Mesendoderm (in vitro differentiated cells): ENCODE measurements around the gene S100A8.
A peak's percentile ranks its signal among the peaks of the same experiment; 100 is the strongest.

Experiments
- DNase-seq: peaks from one replicate; pipeline ENCODE4 v3.0.0; 2013
- H2AK5ac ChIP-seq: 2 replicates; pipeline ENCODE4 v1.6.1; 2013; ENCODE audit warnings: low read length, inconsistent platforms
- H2BK120ac ChIP-seq: 2 replicates; pipeline ENCODE4 v1.6.1; 2013; ENCODE audit warnings: low read depth, mild to moderate bottlenecking, low read length, moderate library complexity, mixed read lengths
- H2BK15ac ChIP-seq: replicated peaks from 2 replicates; pipeline ENCODE4 v1.6.1; 2013; ENCODE audit warnings: low read depth, mild to moderate bottlenecking, moderate library complexity
- H2BK5ac ChIP-seq: 2 replicates; pipeline ENCODE4 v1.6.1; 2013; ENCODE audit warnings: low read length, inconsistent platforms
- H3K18ac ChIP-seq: 2 replicates; pipeline ENCODE4 v1.6.1; 2013; ENCODE audit warnings: mild to moderate bottlenecking, low read length, mixed read lengths
- H3K23ac ChIP-seq: one replicate; pipeline ENCODE4 v1.6.1; 2013; ENCODE audit warnings: low read length
- H3K27ac ChIP-seq: 2 replicates; pipeline ENCODE4 v1.5.1; 2013; ENCODE audit warnings: low read depth, mild to moderate bottlenecking, inconsistent platforms, low read length, moderate library complexity
- H3K27me3 ChIP-seq: 2 replicates; pipeline ENCODE4 v1.6.1; 2013; ENCODE audit warnings: low read length, control low read depth, mild to moderate bottlenecking, inconsistent platforms; ENCODE audit not compliant: insufficient read depth, poor library complexity
- H3K36me3 ChIP-seq: 2 replicates; pipeline ENCODE4 v1.6.1; 2013; ENCODE audit warnings: low read length, inconsistent platforms; ENCODE audit not compliant: control insufficient read depth, insufficient read depth
- H3K4ac ChIP-seq: one replicate; pipeline ENCODE4 v1.6.1; 2013; ENCODE audit warnings: low read depth, mild to moderate bottlenecking, low read length, moderate library complexity
- H3K4me1 ChIP-seq: 2 replicates; pipeline ENCODE4 v1.6.1; 2013; ENCODE audit warnings: low read depth, low read length, inconsistent platforms; ENCODE audit not compliant: control insufficient read depth
- H3K4me2 ChIP-seq: 2 replicates; pipeline ENCODE4 v1.6.1; 2013; ENCODE audit warnings: low read length
- H3K4me3 ChIP-seq: 2 replicates; pipeline ENCODE4 v1.5.1; 2013; ENCODE audit warnings: mild to moderate bottlenecking, low read length
- H3K56ac ChIP-seq: one replicate; pipeline ENCODE4 v1.6.1; 2013; ENCODE audit warnings: low read length
- H3K79me1 ChIP-seq: 2 replicates; pipeline ENCODE4 v1.6.1; 2013; ENCODE audit warnings: low read length, inconsistent platforms
- H3K79me2 ChIP-seq: 2 replicates; pipeline ENCODE4 v1.6.1; 2013; ENCODE audit warnings: mild to moderate bottlenecking, low read length; ENCODE audit not compliant: control insufficient read depth, insufficient read depth
- H3K9ac ChIP-seq: 2 replicates; pipeline ENCODE4 v1.6.1; 2013; ENCODE audit warnings: low read length, inconsistent platforms
- H4K5ac ChIP-seq: one replicate; pipeline ENCODE4 v1.6.1; 2013; ENCODE audit warnings: low read length
- H4K8ac ChIP-seq: one replicate; pipeline ENCODE4 v1.6.1; 2013; ENCODE audit warnings: low read depth, mild to moderate bottlenecking, control low read depth, low read length, moderate library complexity
- WGBS: extraction: QIAGEN DNeasy Blood & Tissue Kit; methylation state at CpG from one replicate; pipeline ENCODE4 v1.1.7; 2013; ENCODE audit warnings: low lambda C conversion rate, missing lambda C conversion rate; ENCODE audit not compliant: insufficient coverage; ENCODE audit errors: extremely low coverage; 5-methylcytosine and 5-hydroxymethylcytosine counted together

S100A8 gene

DNA sequence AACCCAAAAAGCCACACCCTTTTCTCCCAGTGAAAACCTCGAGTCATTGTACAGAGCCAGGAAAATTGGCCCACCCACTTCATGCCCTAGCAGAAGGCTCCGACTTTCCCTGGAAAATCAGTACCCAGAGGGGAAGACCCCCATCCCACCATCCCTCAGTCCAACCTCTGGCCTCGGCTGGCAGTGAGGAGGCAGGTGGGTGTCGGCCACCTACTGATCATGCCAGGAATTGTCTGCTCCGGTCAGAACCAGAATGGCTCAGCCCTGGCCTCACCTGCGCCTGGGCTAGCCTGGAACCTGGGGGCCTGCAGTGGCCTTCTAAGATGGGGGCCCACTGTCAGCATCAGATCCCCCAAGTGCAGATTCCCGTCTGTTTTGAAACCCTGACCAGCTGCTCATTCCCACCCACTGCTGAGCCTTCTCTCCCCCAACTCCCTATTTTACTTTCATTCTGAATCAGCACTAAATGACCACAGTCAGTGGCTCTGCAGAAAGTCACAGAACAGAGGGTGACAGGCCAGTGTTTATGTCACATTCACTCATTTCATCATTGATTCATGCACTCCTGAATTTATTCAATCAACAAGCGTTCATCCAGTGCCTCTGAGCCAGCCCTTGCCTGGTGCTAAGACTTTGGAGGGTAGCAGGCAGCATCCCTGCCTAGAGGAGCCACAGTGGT, 36.2 kb downstream of the S100A8 start:
- no peak for DNase-seq
- H3K27me3 ChIP-seq = no peaks in the 10 kb centered on the region

DNA sequence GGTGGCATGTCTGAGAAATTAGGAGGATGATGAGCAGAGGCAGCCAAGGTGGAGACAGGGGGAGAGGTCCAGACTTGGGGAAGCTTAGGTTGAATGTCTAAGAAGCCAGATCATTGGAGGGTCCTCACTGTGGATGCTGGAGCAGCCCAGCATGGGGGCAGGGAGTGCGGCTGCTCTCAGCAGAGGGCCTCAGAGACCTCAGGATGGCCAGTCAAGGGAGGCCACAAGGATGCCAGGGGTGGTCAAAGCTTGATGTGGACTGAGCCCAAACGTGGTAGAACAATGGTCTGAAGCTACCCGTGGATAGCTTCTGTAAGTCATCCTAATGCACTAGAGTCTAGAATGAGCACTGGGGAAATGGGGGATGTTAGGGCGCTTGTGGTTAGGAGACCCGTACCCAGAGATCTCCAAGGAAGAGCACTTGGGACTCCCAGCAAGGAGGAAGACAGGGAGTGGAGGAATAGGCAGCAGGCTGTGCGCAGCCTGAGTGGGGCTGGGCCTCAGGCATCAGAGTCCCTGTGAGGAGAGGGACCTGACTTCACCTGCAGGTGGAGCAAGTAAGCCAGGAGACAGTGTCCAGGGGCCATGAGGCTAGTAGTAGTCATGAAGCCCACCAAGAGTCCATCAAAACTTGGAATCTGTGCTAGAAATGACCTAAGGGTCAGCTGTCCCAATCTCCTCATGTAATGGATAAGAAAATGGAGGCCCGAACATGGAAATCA, 37.5 kb downstream of the S100A8 start:
- Histone ChIP-seq H4K8ac (no peak overlapping the region), H4K5ac (no peak overlapping the region), H2BK5ac (no peak overlapping the region), H3K56ac (peak overlapping the region; percentile 22), H3K4me1 (no peaks in the 10 kb centered on the region), H2BK120ac (no peak overlapping the region), H3K79me2 (no peaks in the 10 kb centered on the region), H3K23ac (no peak overlapping the region), H3K9ac (no peak overlapping the region), H2BK15ac (no peak overlapping the region), H3K4me2 (no peak overlapping the region), H3K4me3 (no peak overlapping the region), H2AK5ac (no peak overlapping the region), H3K27ac (no peak overlapping the region), H3K79me1 (no peaks in the 10 kb centered on the region), H3K18ac (no peak overlapping the region), H3K27me3 (no peaks in the 10 kb centered on the region), H3K4ac (no peak overlapping the region), H3K36me3 (no peaks in the 10 kb centered on the region)
- peak; percentile 61 for DNase-seq
- no CpG with 5 or more reads among the region's 7 CpGs for WGBS

More for the DNA sequence above, 36.2 kb downstream of the S100A8 start:
- Histone ChIP-seq H3K4me2 (no peak overlapping the region), H3K23ac (no peak overlapping the region), H3K9ac (no peak overlapping the region), H3K4ac (no peak overlapping the region), H2AK5ac (no peak overlapping the region), H3K4me3 (no peak overlapping the region), H3K56ac (no peak overlapping the region), H2BK120ac (no peak overlapping the region), H3K36me3 (no peaks in the 10 kb centered on the region), H3K4me1 (no peaks in the 10 kb centered on the region), H3K79me2 (no peaks in the 10 kb centered on the region), H2BK15ac (no peak overlapping the region), H3K79me1 (no peaks in the 10 kb centered on the region), H3K27ac (no peak overlapping the region), H3K18ac (no peak overlapping the region), H2BK5ac (no peak overlapping the region), H4K5ac (no peak overlapping the region), H4K8ac (no peak overlapping the region)
- WGBS = no CpG with 5 or more reads among the region's 8 CpGs

DNA sequence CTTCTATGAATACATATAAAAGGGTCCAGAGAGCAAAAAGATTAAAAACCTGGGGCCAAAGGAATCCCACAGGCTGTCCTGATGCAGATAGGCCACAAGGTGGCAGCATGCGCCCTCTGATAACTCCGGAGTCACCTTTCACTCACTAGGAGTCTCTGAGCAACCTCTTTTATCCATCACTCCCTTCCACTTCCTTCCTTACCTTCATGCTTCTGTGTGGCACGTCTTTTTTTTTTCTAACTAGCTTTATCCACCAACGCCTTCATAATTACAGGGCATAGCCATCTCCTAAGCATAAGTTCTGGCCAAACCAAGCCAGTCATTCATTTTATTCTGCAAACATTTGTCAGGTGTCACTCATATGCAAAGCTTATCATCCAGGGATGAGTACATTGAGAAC, 38.4 kb downstream of the S100A8 start:
- Histone ChIP-seq H3K36me3 (no peaks in the 10 kb centered on the region), H4K8ac (no peak overlapping the region), H3K23ac (no peak overlapping the region), H4K5ac (no peak overlapping the region), H3K9ac (no peak overlapping the region), H3K56ac (no peak overlapping the region), H2BK15ac (no peak overlapping the region), H3K18ac (no peak overlapping the region), H2BK5ac (no peak overlapping the region), H3K27me3 (no peaks in the 10 kb centered on the region), H3K4me1 (no peaks in the 10 kb centered on the region), H3K4ac (no peak overlapping the region), H2BK120ac (no peak overlapping the region), H3K4me3 (no peak overlapping the region), H3K4me2 (no peak overlapping the region), H3K27ac (no peak overlapping the region), H3K79me2 (no peaks in the 10 kb centered on the region), H2AK5ac (no peak overlapping the region), H3K79me1 (no peaks in the 10 kb centered on the region)
- DNase-seq = peak; percentile 72
- WGBS = no CpG with 5 or more reads among the region's 4 CpGs

DNA sequence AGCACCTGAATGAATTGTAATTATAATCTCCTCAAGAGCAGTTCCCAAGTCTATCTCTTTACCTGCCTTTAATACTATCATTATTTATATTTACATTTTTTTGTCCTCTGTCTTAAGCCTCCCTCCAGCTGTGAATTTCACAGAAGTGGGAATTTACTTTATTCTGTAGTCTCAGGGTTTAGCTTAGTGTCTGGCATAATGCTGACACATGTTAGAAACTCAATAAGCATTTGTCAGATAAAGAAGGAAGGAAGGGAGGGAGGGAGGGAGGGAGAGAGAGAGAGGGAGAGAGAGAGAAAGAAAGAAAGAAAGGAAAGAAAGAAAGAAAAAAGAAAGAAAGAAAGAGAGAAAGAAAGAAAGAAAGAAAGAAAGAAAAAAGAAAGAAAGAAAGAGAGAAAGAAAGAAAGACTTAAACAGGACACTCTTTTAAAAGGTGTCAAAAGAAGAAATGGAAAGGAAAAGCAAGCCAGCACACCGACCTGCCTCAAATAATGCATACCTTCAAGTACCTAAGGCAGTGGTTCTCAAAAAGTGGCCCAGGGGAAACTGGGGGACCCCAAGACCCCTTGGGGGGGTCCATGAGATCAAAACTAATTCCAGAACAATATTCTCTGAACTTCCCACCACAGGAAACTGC, 40.4 kb downstream of the S100A8 start:
- H3K79me1 ChIP-seq = no peaks in the 10 kb centered on the region
- H3K4me2 ChIP-seq = no peak overlapping the region
- H3K4me3 ChIP-seq = no peak overlapping the region
- DNase-seq = no peak
- no peak overlapping the region for H2BK120ac ChIP-seq
- no peak overlapping the region for H3K18ac ChIP-seq
- H4K8ac ChIP-seq = no peak overlapping the region
- WGBS = no CpG with 5 or more reads among the region's 1 CpG
- no peak overlapping the region for H2AK5ac ChIP-seq
- H4K5ac ChIP-seq = no peak overlapping the region
- no peaks in the 10 kb centered on the region for H3K27me3 ChIP-seq
- no peak overlapping the region for H2BK15ac ChIP-seq
- no peak overlapping the region for H3K4ac ChIP-seq
- H2BK5ac ChIP-seq = no peak overlapping the region
- H3K56ac ChIP-seq = no peak overlapping the region
- no peak overlapping the region for H3K27ac ChIP-seq
- no peaks in the 10 kb centered on the region for H3K36me3 ChIP-seq
- H3K9ac ChIP-seq = no peak overlapping the region
- no peaks in the 10 kb centered on the region for H3K79me2 ChIP-seq
- H3K4me1 ChIP-seq = no peaks in the 10 kb centered on the region
- no peak overlapping the region for H3K23ac ChIP-seq

DNA sequence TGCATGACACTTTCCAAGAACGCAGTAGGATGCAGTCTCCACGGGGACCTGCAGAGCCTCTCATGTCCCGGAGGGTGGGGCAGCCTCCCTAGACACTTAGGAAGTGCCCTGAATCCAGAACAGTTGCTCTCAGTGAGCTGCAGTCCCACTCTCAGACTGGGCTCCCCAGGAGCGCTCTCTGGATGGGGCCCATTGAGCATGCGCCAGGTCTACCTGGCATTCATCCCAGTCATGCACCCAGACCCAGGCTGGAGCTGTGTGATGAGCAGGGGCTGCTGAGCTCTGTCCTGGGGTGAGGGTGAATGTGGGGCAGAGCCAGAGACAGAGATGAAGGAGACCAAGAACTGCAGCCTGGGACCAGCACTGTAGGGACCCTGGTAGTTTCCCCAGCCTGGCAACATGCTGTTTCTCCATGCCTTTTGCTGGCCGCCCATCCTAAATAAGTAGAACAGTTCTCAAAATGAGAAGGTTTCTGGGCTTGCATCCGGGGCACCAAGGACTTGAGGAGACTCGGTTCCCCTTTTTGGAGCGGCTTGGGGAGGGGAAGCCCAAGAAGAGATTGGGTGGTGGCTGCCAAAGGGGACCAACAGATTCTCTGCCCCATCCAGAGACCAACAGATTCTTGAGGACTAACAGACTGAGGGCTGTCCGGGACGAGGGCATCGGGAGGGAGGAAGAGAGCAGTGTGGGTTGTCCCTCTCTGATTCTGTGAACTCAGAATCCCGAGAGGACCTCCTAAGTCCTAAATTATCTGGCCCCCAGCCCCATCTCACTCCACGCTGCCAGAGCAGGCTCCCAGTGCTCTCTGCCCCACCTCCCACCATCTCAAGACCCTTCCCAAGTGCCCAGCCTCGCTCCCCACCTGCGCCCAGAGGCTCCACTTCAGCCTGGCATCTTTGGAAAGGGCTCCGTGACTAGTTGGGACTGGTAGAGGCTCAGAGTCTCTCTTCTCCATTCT, 41.2 kb downstream of the S100A8 start:
- H3K27me3 ChIP-seq = no peaks in the 10 kb centered on the region
- H3K56ac ChIP-seq = no peak overlapping the region
- no peak overlapping the region for H4K5ac ChIP-seq
- H3K27ac ChIP-seq = no peak overlapping the region
- no peaks in the 10 kb centered on the region for H3K36me3 ChIP-seq
- H3K4me1 ChIP-seq = no peaks in the 10 kb centered on the region
- H2BK5ac ChIP-seq = no peak overlapping the region
- H4K8ac ChIP-seq = no peak overlapping the region
- H2AK5ac ChIP-seq = no peak overlapping the region
- H3K79me2 ChIP-seq = no peaks in the 10 kb centered on the region
- no peak overlapping the region for H3K9ac ChIP-seq
- no peak overlapping the region for H3K4me3 ChIP-seq
- H3K4me2 ChIP-seq = no peak overlapping the region
- no peak overlapping the region for H2BK120ac ChIP-seq
- no peaks in the 10 kb centered on the region for H3K79me1 ChIP-seq
- H3K18ac ChIP-seq = no peak overlapping the region
- H3K4ac ChIP-seq = no peak overlapping the region
- WGBS = no CpG with 5 or more reads among the region's 17 CpGs
- H3K23ac ChIP-seq = no peak overlapping the region
- no peak overlapping the region for H2BK15ac ChIP-seq
- DNase-seq = no peak
